Sigmoid colon (tissue), 7 donors: Measurements from ENCODE around the gene SERPINB1. TPM values are rescaled to one million over a fixed set of nuclear protein-coding genes. Genes with fewer than 3 reads are reported as not detected.
A peak's percentile ranks its signal among the peaks of the same experiment; 100 is the strongest.
"Not testable (repeated sequence)": the region's sequence is repeated elsewhere in the genome, so short reads cannot be mapped to it uniquely, and the experiment has no call there.

Experiments used
- DNase-seq: peaks from one replicate; pipeline ENCODE4 v3.0.0-alpha.2; 2019
- H3K27ac ChIP-seq, 4 donors: fragments of 200-600 bp; sonication (generic); one replicate each; pipeline ENCODE4 v1.5.1; 2016 to 2019; ENCODE audit warnings: mild to moderate bottlenecking in 1 of 4
- H3K27me3 ChIP-seq, 3 donors: fragments of 200-600 bp; sonication (generic); one replicate each; pipeline ENCODE4 v1.5.1; 2019; ENCODE audit warnings: mild to moderate bottlenecking in 1 of 3
- H3K36me3 ChIP-seq, 4 donors: fragments of 200-600 bp; sonication (generic); one replicate each; pipeline ENCODE4 v1.5.1; 2016 to 2019
- H3K4me1 ChIP-seq, 4 donors: fragments of 200-600 bp; sonication (generic); one replicate each; pipeline ENCODE4 v1.5.1; 2017 to 2019
- H3K4me3 ChIP-seq, 4 donors: fragments of 200-600 bp; sonication (generic); one replicate each; pipeline ENCODE4 v1.5.1; 2017 to 2019; ENCODE audit warnings: mild to moderate bottlenecking in 2 of 4, moderate library complexity in 1 of 4
- H3K9me3 ChIP-seq, 4 donors: fragments of 200-600 bp in 3 of 4; sonication (generic) in 3 of 4; one replicate each; pipeline versions ENCODE4 v1.5.1 to v1.6.1; 2013 to 2019
- EP300 ChIP-seq, 4 donors: sonication (generic); formaldehyde crosslinking; IDR thresholded peaks; one replicate each; pipeline ENCODE4 v1.6.1; 2017; ENCODE audit warnings: antibody characterized with exemption in 4 of 4
- POLR2A ChIP-seq, 2 donors: fragments of 450-650 bp; IDR thresholded peaks; one replicate each; pipeline ENCODE4 v1.6.1; 2016; ENCODE audit warnings: antibody characterized with exemption in 2 of 2, mild to moderate bottlenecking in 2 of 2, moderate library complexity in 2 of 2
- POLR2AphosphoS5 ChIP-seq, 4 donors: sonication (generic); formaldehyde crosslinking; IDR thresholded peaks; one replicate each; pipeline ENCODE4 v1.6.1; 2017; ENCODE audit warnings: antibody characterized with exemption in 4 of 4
- WGBS, 2 donors: extraction: QIAGEN DNeasy Blood & Tissue Kit; methylation state at CpG; one replicate each; pipeline ENCODE4 v1.1.7; 2013; 5-methylcytosine and 5-hydroxymethylcytosine counted together
- intact Hi-C: fragments of 100-400 bp; cut with DNase I; formaldehyde crosslinking; loops from one replicate; pipeline ENCODE4 v1.15.1; 2023
- polyA plus RNA-seq, 3 donors: library from polyadenylated mRNA; stranded (reverse); fragments of 200-250 nt; gene quantifications; one replicate each; pipeline ENCODE4 v1.2.3, GENCODE V29; 2013
- total RNA-seq, 4 donors: library from RNA; depleted of rRNA; stranded (reverse); fragments of >200 nt; gene quantifications; one replicate each; pipeline ENCODE4 v1.1.0, GENCODE V29; 2016
- TF ChIP-seq, protein P1 (sequence below), 4 experiments: fragments of 450-650 bp in 3 of 4; fragments of 200-600 bp in 1 of 4; IDR thresholded peaks; one replicate each; pipeline ENCODE4 v1.5.1; 2016 to 2019; ENCODE audit warnings: antibody characterized with exemption in 4 of 4, mild to moderate bottlenecking in 3 of 4, moderate library complexity in 2 of 4
- donor health status: healthy with polysubstance abuse.
- donor health status: Bipolar disorder and iron deficiency.
- donor health status: healthy.

Gene SERPINB1
- total and polyA plus RNA-seq, 7 donors = 19.6 to 230 (median 88.0) TPM

DNA sequence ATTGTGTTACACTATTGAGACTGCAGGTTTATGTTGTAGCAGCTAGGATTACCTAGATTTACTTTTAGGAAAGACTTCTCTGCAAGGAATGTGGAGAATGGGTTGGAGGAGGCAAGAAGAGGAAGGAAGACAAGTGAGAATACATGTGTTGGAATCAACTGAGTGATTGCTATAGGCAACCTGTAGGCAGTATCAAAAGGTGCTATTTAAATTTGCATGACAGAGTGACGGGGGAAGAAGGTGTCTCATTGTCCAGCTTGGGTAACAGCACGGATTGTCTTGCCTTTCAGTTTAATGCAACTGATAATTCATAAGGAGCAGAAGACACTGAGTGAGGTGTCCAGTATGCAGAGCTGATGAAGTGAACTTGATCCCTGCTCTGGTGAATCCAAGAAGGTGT, 42.0 kb upstream of the SERPINB1 start:
- Histone ChIP-seq H3K36me3 (peaks cover 0 to 4% (median 0%) of the 10 kb centered on the region in 4 donors), H3K9me3 (no peaks in the 10 kb centered on the region), H3K27ac (no peak overlapping the region), H3K4me1 (peaks cover 0 to 2% (median 0%) of the 10 kb centered on the region in 4 donors), H3K27me3 (no peaks in the 10 kb centered on the region), H3K4me3 (no peak overlapping the region)
- 88 to 93% methylated on average over 2 of the region's 2 CpGs for WGBS, 2 donors
- intact Hi-C loops = no loop called here
- no peak for TF ChIP-seq POLR2AphosphoS5 (IDR thresholded peaks at IDR 0.05)
- TF ChIP-seq, protein P1, sequence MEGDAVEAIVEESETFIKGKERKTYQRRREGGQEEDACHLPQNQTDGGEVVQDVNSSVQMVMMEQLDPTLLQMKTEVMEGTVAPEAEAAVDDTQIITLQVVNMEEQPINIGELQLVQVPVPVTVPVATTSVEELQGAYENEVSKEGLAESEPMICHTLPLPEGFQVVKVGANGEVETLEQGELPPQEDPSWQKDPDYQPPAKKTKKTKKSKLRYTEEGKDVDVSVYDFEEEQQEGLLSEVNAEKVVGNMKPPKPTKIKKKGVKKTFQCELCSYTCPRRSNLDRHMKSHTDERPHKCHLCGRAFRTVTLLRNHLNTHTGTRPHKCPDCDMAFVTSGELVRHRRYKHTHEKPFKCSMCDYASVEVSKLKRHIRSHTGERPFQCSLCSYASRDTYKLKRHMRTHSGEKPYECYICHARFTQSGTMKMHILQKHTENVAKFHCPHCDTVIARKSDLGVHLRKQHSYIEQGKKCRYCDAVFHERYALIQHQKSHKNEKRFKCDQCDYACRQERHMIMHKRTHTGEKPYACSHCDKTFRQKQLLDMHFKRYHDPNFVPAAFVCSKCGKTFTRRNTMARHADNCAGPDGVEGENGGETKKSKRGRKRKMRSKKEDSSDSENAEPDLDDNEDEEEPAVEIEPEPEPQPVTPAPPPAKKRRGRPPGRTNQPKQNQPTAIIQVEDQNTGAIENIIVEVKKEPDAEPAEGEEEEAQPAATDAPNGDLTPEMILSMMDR (IDR thresholded peaks at IDR 0.05) = no peak
- TF ChIP-seq EP300 (IDR thresholded peaks at IDR 0.05) = no peak
- no peak for TF ChIP-seq POLR2A (IDR thresholded peaks at IDR 0.05)
- no peak for DNase-seq

DNA sequence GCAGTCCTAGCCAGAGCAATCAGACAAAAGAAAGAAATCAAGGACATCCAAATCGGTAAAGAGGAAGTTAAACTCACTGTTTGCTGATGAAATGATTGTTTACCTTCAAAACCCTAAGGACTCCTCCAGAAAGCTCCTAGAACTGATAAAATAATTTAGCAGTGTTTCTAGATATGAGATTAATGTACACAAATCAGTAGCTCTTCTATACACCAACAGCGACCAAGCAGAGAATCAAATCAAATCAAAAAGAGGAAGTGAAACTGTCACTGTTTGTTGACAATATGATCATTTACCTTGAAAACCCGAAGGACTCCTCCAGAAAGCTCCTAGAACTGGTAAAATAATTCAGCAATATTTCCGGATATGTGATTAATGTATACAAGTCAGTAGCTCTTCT, 39.8 kb upstream of the SERPINB1 start:
- H3K9me3 ChIP-seq = no peaks in the 10 kb centered on the region
- H3K4me3 ChIP-seq = no peak overlapping the region
- peaks cover 2 to 15% (median 10%) of the 10 kb centered on the region in 4 donors for H3K4me1 ChIP-seq
- no peak for DNase-seq
- 12 to 27% methylated on average over 4 of the region's 4 CpGs for WGBS, 2 donors
- no peak overlapping the region for H3K27ac ChIP-seq
- H3K36me3 ChIP-seq = no peaks in the 10 kb centered on the region
- H3K27me3 ChIP-seq = no peaks in the 10 kb centered on the region
- no peak for TF ChIP-seq EP300 (IDR thresholded peaks at IDR 0.05)
- TF ChIP-seq POLR2A (IDR thresholded peaks at IDR 0.05) = no peak
- TF ChIP-seq, protein P1 (IDR thresholded peaks at IDR 0.05) = no peak
- no peak for TF ChIP-seq POLR2AphosphoS5 (IDR thresholded peaks at IDR 0.05)
- intact Hi-C loops = no loop called here

DNA sequence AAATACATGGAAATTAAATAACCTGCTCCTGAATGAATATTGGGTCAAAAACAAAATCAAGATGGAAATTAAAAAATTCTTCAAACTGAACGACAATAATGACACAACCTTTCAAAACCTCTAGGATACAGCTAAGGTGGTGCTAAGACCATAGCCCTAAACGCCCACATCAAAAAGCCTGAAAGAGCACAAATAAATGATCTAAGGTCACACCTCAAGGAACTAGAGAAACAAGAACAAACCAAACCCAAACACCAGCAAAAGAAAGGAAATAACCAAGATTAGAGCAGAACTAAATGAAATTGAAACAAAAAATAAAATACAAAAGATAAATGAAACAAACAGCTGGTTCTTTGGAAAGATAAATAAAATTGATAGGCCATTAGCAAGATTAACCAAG, 38.5 kb upstream of the SERPINB1 start:
- DNase-seq, H3K27ac ChIP-seq, H3K36me3 ChIP-seq, H3K27me3 ChIP-seq, H3K4me3 ChIP-seq, H3K9me3 ChIP-seq, intact Hi-C loops: not testable (repeated sequence)
- 61 to 86% methylated on average over 2 of the region's 2 CpGs for WGBS, 2 donors
- peaks cover 0 to 25% (median 19%) of the 10 kb centered on the region in 4 donors for H3K4me1 ChIP-seq

DNA sequence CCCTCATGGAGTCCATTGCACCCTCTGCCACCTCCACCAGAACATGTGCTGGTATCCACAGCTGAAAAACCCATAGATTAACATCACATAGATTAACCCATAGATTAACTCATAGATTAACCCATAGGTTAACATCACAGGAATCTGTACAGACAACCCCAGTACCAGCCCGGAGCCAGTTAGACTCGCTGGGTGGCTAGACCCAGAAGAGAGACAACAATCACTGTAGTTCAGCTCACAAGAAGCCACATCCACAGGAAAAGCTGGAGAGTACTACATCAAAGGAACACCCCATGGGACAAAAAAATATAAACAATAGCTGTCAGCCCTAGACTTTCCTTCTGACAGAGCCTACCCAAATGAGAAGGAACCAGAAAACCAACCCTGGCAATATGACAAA, 36.3 kb upstream of the SERPINB1 start:
- intact Hi-C loops = no loop called here
- no peaks in the 10 kb centered on the region for H3K27me3 ChIP-seq
- H3K4me3 ChIP-seq = no peak overlapping the region
- 41 to 91% methylated on average over 2 of the region's 2 CpGs for WGBS, 2 donors
- H3K4me1 ChIP-seq = peaks cover 0 to 32% (median 20%) of the 10 kb centered on the region in 4 donors
- H3K27ac ChIP-seq = peak overlapping the region; percentile 65 to 81 (median 72)
- no peaks in the 10 kb centered on the region for H3K9me3 ChIP-seq
- H3K36me3 ChIP-seq = no peaks in the 10 kb centered on the region
- no peak for DNase-seq
- TF ChIP-seq, protein P1 (IDR thresholded peaks at IDR 0.05) = no peak
- TF ChIP-seq POLR2AphosphoS5 (IDR thresholded peaks at IDR 0.05) = no peak

DNA sequence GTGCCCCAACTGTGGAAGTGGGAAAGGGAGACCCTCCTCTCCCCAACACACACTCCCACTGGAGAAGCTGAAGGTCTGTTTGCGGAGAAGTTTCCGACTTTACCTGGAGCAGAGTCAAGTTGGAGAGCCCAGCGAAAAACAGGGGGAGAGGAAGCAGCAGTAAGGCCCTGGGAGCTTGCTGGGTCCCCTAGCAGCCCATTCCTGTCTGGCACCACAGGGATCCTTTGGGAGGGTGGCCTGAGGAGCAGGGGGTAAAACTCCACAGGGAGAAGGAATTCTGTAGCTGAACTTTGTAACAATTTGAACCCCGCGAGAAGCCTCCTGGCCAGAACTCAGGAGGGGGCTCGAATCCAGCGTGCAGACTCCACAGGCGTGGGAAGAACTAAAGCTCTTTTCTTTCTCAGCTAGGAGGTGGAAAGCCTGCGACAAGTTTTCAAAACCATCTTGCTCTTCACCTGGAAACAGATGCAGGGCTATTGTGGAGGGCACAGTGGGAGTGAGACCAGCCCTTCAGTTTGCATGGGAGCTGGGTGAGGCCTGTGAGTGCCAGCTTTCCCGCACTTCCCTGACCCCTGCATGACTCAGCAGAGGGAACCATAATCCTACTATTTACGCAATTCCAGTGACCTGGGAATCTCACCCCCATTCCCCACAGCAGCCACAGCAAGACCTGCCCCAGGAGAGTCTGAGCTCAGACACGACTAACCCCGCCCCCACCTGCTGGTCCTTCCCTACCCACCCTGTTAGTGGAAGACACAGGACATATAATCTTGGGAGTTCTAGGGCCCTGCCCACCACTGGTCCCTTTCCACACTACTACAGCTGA, 35.6 kb upstream of the SERPINB1 start:
- no peak for DNase-seq
- peak overlapping the region; percentile 65 to 81 (median 72) for H3K27ac ChIP-seq
- H3K36me3 ChIP-seq = no peaks in the 10 kb centered on the region
- intact Hi-C loops = no loop called here
- no peak for TF ChIP-seq POLR2AphosphoS5 (IDR thresholded peaks at IDR 0.05)
- TF ChIP-seq EP300 (IDR thresholded peaks at IDR 0.05) = no peak
- TF ChIP-seq, protein P1 (IDR thresholded peaks at IDR 0.05) = no peak
- TF ChIP-seq POLR2A (IDR thresholded peaks at IDR 0.05) = no peak
- no peaks in the 10 kb centered on the region for H3K9me3 ChIP-seq
- H3K4me1 ChIP-seq = peaks cover 0 to 34% (median 20%) of the 10 kb centered on the region in 4 donors
- WGBS, 2 donors = 70 to 77% methylated on average over 13 of the region's 13 CpGs
- H3K27me3 ChIP-seq = no peaks in the 10 kb centered on the region
- H3K4me3 ChIP-seq = peak overlapping the region in 2 of 4 donors; percentile 58 to 61
